GM19468 (cell line): ENCODE measurements around the gene NMUR1.
"Not testable (repeated sequence)": the region's sequence is repeated elsewhere in the genome, so short reads cannot be mapped to it uniquely, and the experiment has no call there.

Experiments used
- ATAC-seq: cut with Tn5 transposase; IDR thresholded peaks from one replicate; pipeline ENCODE4 v1.9.1; 2021; ENCODE audit warnings: mild to moderate bottlenecking, moderate library complexity, moderate number of reproducible peaks; ENCODE audit not compliant: unreplicated experiment; ENCODE audit errors: extremely low read depth

Gene NMUR1, protein sequence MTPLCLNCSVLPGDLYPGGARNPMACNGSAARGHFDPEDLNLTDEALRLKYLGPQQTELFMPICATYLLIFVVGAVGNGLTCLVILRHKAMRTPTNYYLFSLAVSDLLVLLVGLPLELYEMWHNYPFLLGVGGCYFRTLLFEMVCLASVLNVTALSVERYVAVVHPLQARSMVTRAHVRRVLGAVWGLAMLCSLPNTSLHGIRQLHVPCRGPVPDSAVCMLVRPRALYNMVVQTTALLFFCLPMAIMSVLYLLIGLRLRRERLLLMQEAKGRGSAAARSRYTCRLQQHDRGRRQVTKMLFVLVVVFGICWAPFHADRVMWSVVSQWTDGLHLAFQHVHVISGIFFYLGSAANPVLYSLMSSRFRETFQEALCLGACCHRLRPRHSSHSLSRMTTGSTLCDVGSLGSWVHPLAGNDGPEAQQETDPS

DNA sequence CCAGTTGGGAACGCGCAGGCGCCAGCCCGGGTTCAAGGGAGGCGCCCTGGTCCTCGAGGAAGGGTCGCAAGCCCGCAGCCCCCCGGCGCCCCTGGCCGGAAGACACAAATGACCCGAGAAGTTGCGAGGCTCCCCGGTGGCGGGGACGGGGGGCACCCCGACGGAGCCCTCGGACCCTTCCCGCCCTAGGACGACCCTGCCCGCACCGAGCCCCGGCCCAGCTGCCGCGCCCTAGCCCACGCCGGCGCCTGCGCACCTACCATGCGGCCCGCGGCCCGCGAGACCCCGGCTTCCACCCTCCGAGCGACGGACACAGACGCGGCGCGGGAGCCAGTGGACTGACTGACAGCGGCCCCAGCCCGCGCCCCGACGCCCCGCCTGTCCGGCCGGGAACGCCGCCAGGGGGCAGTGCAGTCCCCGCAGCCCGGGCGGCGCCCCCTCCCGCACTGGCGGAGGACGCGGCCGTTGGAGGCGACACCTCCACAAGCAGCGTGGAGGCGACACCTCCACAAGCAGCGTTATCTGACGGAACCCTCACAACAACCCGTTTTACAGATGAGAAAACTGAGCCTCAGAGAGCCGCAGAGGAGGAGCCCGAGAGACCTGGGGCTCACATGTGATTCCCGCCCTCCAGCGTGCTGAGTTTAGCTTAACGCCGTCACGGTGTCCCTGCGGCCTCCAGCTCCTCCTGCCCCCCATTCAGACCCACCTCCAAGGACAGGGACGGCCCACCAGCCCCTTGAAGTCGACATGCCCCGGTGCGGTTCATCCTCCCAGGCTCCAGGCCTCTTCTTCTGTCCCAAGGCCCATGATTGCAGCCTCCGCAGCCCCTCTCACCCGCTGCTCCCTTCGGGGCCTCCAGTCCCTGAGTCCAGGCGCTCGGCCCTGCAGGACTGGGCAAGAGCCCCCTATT is at the start of gene NMUR1:
Gene NMUR1, minus strand, starts transcription at position 347 of the 913 bp plus-strand sequence. Its CDS starts 84 bp downstream, at position 263.
- ATAC-seq = no peak

DNA sequence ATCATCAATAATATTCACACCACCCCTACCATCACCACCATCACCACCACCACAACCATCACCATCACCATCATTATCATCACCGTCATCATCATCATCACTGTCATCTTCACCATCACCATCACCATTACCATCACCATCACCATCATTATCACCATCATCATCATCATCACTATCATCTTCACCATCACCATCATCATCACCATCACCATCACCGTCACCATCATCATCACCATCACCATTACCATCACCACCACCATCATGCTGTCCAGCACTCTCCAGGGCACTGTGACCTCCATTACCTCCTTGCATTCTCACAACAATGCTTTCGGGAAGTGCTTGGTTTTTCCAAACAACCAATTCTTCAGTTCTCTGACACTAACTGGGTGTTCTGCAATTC is 49.3 kb upstream of the NMUR1 start:
- no peak for ATAC-seq

DNA sequence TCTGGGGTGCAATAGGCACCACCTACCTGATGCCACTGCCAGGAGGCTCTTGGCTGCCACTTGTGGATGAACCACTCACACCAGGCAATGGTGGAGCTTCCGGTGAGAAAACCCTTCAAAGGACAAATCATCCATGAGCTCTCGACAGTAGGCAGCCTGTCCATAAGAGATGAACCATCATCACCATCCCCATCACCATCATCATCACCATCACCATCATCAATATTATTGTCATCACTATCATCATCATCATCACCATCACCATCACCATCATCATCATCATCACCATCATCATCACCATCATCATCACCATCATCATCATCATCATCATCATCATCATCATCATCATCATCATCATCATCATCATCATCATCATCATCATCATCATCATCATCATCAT is 48.4 kb upstream of the NMUR1 start:
- ATAC-seq = not testable (repeated sequence)

DNA sequence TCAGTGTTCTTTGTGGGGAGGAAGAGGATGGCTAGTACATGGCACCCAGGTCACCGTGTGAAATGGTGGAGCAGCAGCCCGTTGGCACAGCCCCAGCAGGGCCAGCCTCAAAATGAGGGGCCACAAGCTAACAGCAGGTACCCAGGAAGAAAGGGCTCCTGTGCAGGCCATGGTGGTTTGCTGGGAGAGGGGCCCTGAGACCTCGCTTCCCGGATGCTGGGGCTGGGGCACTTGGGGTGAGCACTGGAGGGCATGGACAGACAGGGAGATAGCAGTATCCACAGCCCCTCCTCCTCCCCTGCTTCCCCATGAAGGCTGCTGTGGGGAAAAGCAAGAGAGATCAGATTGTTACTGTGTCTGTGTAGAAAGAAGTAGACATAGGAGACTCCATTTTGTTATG is 46.2 kb upstream of the NMUR1 start:
- no peak for ATAC-seq

DNA sequence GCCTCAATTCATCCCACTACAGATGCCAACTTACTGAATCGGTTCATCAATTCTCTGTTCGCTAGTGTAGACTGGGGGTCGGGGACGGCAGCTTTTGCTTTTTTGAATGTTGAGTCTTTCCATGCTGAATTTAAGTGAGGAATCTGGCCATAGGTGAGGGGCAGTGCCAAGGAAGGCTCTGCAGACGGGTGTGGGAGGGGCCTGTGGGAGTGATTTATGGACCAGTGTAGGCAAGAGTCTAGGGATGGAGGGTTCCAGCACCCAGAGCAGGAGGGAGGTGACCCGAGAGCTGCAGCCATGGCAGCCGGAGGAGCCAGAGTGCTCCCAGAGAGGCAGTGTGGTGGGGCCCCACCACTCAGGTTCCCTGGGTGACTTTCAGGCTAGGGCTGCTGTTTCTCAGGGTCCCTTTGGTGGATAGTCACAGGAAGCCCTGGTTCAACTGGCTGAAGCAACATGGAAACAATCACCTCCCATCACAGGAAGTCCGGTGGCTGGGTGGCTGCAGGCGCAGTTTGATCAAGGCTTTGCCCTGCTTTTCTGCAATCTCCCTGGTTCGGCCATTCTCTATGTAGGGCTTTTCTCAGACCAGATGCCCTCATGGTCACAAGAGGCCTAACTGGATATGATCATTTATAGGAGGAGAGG is 45.5 kb upstream of the NMUR1 start:
- no peak for ATAC-seq

DNA sequence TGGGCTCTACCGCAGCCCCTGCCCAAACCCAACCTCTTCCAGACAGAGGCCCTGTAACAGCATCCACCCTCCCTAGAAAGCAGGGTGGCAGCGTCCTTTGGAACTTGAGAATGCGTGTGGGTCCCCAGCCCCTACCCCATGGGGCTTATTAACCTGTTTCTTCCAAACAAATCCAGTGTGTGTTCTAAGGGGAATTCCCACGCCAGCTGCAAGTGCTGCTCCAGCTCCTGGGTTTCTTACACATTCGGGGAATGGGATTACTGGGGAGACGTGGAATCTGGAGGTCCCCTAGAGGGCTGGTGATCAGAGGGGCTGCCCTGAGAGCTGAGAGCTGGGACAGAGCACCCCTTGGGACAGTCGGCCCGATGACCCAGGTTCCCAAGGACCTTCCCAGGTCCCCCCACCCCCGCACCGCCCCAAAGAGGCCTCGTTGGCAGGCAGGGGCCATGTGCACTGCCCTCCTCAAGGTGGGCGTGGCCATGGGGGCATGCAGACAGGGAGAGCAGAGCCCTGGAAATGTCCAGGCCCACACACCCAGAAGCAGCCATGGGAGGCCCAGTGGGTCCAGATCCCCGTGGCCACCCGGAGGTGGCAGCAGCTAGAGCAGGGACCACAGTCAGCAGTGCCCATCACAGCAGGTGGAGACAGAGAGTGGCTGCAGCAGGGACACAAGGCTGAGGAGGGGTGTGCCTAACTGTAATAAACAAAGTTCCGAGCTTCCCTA is 43.6 kb upstream of the NMUR1 start:
- no peak for ATAC-seq

DNA sequence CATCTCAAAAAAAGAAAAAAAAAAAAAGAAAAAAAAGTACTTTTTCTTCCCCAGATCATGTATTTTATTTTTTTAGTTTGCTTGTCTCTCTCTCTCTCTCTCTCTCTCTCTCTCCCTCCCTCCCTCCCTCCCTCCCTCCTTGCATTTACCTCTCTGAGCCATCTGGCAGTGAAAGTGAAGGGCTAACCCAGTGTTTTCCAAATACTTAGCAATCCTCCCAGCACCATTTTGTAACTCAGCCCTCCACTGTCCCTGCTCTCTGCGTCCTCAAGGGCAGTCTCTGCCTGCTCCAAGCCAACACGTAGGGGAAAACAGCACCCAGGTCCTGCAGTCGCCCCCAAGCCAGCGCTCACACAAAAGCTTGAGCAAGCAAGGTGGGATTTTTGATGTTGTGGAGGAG is 42.9 kb upstream of the NMUR1 start:
- no peak for ATAC-seq

DNA sequence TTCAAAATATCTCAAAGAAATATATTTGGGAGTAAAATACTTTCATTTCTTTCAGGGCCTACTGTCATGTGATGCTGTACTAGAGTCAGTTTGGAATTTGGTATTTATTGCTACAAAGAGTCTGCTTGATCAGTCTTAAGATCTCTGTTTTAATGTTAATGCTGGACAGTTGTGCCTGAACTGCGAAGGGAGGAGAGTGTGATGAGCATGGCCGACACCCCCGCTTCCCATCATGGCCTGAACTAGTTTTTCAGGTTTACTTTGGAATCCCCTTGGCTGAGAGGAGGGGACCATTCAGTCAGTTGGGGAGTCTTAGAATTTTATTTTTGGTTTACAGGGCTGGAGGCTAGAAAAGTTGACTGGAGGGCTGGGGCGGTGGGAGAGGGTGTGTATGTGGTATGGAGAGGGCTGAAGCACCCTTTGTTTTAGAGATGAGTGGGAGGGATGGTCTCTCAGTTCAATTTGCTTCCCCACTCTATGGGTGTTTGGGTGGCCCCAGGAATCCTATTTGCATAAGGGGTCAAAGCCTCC is 41.5 kb upstream of the NMUR1 start:
- ATAC-seq = no peak

DNA sequence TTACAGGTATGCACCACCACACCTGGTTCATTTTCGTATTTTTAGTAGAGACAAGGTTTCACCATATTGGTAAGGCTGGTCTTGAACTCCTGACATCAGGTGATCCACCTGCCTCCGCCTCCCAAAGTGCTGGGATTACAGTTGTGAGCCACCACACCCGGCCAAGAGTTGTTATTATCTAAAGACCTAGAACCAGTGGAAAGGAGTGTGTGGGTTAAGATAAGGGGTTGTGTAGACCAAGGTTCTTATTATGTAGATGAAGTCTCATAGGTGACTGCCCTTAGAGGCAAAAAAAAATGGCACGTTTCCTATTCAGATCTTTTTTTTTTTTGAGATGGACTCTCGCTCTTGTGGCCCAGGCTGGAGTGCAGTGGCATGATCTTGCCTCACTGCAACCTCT is 40.7 kb upstream of the NMUR1 start:
- not testable (repeated sequence) for ATAC-seq

DNA sequence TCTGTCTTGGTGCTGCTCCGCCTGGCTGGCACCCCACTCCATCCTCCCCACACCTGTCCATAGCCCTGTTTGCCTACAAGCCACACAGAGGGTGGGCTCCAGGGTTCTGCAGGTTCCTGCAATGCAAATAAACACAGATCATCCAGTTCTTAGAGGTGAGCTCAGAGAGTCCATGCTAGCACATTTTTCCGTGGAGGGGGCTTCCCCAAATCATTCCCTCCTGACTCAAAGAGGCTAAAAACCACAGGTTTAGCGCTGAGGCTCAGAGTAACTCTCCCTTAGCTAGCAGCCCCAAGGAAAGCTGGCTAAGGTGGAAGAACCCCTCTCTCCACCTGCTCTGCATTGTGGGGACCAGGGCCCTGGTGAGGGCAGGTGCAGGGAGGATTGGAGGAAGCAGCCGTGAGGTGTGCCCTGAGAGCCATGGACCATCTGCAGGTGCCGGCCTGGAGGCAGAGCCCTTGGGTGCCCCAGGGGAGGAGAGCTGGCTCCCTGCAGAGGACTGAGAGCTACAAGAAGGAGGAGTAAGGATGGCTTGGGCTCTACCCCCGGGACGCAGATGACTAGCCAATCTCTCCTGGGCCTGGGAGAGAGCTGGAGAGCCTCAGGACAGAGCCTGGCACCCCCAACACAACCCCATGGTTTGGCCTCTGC is 38.7 kb upstream of the NMUR1 start:
- no peak for ATAC-seq

DNA sequence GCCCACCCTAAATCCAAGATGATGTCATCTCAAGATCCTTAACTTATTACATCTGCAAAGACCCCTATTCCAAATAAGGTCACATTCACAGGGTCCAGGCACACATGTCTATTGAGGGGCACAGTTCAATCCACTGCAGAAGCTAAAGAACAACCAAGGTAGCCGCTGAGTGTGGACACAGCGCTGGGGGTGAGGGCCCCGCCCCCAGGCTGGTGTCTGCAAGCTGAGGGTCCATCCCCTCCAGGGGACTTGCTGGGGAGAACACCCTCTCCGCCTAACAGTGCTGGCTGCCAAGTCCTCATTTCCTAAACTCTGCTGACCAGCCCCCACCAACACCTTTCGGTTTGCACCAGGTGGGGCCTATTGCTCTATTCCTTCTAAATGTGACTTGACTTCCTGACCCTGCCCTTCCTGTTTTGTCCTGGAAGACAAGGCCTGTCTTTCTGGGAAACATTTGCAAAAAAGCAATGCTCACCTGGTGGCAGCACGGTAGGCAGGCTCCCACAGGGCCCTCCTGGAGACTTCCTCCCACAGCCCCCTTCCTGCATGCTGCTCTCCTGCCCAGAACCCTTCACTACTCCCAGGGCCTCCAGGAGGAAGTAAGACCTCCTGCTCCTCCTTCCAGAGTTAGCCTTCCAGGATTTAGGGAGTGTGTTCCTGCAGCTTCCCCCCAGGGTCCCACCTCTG is 38.0 kb upstream of the NMUR1 start:
- no peak for ATAC-seq

DNA sequence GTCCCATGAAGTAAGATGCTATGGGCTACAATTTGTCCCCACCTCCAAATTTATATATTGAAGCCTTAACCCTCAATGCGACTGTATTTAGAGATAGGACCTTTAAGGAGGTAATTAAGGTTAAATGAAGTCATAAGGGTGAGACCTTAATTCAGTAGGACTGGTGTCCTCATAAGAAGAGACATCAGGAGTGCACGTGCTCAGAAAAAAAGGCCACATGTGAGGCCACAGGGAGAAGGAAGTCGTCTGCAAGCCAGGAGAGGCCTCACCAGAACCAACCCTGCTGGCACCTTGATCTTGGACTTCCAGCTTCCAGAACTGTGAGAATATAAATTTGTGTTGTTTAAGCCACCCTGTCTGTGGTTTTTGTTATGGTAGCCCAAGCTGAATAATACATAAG is 36.9 kb upstream of the NMUR1 start:
- no peak for ATAC-seq

DNA sequence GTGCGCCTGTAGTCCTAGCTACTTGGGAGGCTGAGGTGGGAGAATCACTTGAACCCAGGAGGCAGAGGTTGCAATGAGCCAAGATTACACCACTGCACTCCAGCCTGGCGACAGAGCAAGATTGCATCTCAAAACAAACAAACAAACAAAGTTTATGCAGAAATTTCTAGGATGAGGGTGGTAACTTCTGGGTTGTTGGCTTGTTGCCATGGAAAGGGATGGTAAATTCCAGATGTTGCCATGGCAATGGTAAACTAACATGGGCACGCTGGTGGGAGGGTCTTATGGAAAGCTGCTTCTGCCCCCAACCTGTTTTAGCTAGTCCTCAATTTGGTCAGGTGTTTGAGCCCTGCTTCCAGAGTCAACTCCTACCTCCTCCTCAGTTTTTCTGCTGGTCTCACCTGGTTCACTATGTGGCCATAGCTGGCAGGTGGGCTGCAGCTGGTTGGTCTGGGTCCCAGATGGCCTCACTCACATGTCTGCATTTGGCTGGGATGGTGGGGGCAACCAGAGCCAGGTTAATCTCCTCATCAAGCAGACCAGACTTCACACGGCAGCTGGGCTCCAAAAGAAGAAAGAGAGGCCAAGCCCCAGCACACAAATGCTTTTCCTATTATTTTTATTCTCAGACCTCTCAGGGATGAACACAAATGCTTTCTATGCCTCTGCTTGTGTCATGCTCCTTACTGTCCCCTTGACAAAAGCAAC is 35.8 kb upstream of the NMUR1 start:
- ATAC-seq = no peak

DNA sequence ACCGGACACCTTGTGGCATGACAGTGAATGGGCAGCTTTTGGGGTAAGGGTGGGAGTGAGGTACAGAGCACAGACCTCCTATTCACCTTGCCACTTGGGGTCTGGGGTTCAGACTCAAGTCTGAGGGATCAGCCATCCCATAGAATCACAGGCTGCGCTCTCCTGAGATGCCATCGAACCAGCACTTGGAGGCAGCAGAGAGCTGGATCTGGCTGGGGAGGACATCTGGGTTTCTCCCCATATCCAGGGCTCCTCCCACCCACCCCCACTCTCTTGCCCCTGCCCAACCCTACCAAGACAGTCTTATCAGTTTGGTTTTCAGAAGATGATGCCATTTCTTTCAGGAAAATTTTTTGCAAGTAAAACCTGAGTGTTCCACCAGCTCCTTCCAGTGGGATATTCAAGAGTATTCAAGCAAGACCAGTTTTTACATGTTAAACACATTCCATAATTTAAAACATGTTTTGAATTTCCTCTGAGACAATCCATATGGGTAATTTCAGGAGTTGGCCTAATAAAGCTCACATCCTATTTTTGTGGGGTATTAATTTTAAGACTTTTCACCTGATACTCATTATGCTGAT is 33.2 kb upstream of the NMUR1 start:
- no peak for ATAC-seq

DNA sequence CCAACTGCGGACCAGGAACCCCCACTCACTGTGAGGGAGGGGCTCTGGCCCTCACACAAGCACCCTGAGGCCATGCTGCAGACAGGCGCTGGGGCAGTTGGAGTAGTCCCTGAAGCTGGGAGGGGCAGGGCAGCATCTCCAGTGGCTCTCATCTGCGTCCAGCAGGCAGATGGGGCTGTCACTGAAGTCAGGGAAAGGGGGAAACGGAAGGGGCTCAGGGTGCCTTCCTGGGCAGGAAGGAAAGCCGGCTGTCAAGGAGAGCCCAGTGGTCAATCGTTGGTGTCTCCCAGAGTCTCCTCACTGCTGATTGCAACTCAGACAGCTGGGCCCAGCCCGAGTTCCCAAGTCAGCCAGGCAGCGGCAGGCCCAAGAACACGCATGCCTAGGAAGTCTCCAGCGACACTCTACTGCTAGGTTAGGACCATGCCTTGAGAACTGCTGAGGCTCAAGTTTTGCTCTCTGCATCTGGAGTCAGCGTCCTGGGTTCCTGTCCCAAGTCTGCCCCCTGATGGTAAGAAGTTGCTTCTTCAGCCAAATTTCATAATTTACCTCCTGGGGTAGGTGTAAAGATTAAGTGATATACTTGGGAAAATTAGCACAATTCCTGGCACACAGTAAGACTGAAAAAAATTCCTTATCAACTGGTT is 27.4 kb upstream of the NMUR1 start:
- no peak for ATAC-seq

DNA sequence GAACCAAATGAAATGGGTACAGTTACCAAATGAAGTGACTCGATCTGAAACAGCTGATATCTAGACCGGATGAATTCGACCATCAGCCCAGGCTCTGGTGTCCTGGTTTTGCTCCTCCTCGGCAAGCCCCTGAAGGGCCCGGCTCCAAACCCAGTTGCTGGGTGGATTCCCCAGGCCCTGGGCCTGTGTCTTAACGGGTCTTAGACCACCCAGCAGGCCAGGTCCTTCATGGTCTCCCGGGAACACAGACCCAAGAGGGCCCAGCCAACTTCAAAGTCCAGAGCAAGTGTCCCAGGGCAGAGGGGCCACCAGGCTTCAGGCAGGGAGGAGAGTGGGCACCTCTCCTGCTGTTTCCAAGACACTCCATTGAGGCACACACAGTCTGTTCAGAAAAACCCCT is 26.7 kb upstream of the NMUR1 start:
- no peak for ATAC-seq

DNA sequence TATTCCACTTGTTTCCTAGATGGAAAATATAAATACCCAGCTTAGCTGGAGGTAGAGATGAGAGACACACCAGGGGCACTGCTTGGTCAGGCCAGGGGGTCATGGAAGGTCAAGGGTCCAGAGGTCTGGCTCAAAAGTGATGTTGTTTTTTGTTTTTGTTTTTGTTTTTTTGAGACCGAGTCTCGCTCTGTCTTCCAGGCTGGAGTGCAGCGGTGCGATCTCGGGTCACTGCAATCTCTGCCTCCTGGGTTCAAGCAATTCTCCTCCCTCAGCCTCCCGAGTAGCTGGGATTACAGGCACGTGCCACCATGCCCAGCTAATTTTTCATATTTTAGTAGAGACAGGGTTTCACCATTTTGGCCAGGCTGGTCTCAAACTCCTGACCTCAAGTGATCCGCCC is 26.3 kb upstream of the NMUR1 start:
- ATAC-seq = not testable (repeated sequence)
